Right lobe of liver (tissue), 4 donors: Measurements from ENCODE around the gene TMEM207.
A peak's percentile ranks its signal among the peaks of the same experiment; 100 is the strongest.

Source experiments
- CTCF ChIP-seq, 4 donors: fragments of 200-600 bp in 3 of 4; fragments of 450-650 bp in 1 of 4; IDR thresholded peaks; one replicate each; pipeline versions ENCODE4 v1.5.1 to v1.8.0; 2016 to 2022; ENCODE audit warnings: antibody characterized with exemption in 4 of 4, mild to moderate bottlenecking in 2 of 4
- POLR2A ChIP-seq: fragments of 450-650 bp; IDR thresholded peaks from one replicate; pipeline ENCODE4 v1.6.1; 2017; ENCODE audit warnings: antibody characterized with exemption, mild to moderate bottlenecking
- donor health status: DM: no; HTN: no; CAD: no.
- donor health status: DM: no; HTN: no; CAD: no.
- donor health status: DM: no; HTN: yes; CAD: no.

- TF ChIP-seq CTCF (IDR thresholded peaks at IDR 0.05): peak; percentile 26 to 42 (median 36)
- TF ChIP-seq POLR2A: no peak
Measured at GRCh38 chr3:190443257-190443656, 6.4 kb downstream of the TMEM207 start.
